ENCODE measurements around the gene PARP15.
"Not testable (repeated sequence)": the region's sequence is repeated elsewhere in the genome, so short reads cannot be mapped to it uniquely, and the experiment has no call there.

PARP15 gene

DNA sequence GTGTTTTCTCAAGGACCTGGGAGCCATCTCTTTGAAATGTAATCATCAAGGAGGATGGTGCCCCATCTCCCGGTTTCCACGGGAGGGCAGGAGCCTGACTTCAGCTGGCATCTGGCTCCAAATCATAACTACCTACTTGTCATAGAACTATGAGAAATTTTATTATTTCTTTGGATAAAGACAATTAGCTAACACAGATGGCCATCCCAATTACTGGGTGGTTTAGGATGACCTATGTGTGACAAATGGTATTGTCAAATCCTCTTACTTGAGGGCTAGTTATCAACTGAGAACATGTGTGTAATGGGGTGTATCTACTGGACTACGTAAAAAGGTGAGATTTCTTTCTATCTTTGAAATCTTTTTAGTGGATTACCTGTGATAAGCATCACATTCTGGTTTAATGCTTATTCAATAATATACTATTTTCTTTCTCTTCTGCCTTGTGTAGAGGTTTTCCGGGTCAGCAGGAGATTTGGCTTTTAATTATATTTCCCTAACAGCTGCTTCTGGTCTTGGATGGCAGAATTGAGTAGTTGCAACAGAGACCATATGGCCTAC, 87.9 kb downstream of the PARP15 start:
- no peak for DNase-seq (ENCODE audit: low read depth in 2 of 2)

DNA sequence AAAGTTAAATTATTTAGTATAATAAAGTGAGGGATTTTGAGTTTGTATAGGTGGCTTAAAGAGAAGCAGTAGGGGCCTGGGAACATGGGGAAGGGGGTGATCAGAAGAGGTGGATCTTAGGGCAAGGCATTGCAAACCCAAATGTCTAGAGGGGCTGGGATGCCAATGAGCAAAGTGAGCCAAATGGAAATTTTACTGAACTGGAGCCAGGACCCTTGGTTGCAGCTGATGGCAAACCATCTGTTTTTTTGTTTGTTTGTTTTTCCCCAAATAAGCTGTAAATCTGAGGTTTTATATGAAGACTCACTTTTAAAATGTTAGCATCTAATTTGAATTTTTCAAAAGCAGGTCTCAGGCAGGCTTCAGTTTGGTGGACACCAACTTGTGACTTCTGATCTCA, 88.4 kb downstream of the PARP15 start:
- no peak for DNase-seq (ENCODE audit: low read depth in 2 of 2)

DNA sequence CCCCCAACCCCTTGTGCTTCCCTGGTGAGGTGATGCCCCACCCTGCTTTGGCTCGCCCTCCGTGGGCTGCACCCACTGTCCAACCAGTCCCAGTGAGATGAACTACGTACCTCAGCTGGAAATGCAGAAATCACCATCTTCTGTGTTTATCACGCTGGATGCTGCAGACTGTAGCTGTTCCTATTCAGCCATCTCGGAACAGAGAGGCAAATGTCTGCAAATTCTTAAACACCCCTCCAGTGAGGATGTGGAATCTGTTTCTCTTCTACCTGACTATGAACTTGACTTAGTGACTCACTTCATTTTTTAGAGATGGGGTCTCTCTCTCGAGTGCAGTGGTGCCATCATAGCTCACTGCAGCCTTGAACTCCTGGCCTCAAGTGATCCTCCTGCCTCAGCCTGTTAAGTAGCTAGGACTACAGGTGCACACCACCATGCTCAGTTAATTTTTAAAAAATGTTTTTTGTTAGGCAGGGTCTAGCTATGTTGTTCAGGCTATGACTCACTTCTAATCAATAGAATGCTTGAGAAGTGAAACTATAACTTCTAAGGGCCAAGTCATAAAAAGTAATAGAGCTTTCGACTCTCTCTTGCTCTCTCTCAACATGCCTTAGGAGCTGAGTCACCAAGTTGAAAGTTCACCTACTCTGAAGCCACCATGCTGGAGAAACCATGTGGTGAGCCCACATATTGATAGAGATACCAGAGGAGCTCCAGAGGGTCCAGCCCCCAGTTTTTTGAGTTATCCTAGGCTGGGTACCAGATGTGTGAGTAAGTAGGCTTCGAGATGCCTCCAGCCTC, 91.7 kb downstream of the PARP15 start:
- DNase-seq (ENCODE audit: low read depth in 2 of 2), result peak in 1 of 2 donors; percentile 49

DNA sequence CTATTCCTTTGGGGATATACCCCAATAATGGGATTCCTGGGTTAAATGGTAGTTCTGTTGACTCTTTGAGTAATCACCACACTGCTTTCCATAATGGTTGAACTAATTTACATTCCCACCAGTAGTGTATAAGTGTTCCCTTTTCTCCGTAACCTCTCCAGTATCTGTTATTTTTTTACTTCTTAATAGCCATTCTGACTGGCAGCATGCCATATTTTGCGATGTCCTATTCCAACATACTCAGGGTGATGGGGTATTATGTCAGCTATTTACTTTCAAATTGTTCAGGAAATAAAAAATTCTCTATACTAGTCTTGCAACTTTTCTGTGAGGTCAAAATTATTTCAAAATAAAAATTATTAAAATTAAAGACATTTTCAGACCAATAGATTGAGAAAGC, 94.1 kb downstream of the PARP15 start:
- no peak for DNase-seq (ENCODE audit: low read depth in 2 of 2)

DNA sequence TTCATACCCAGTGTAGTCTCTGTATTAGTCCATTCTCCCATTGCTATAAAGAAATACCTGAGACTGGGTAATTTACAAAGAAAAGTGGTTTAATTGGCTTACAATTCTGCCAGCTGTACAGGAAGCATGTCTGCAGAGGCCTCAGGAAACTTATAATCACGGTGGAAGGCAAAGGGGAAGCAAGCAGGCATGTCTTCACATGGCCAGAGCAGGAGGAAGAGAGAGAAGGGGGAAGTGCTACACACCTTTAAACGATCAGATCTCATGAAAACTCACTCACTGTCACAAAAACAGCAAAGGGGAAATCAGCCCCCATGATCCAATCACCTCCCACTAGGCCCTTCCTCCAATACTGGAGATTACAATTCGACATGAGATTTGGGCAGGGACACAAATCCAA, 96.9 kb downstream of the PARP15 start:
- no peak for DNase-seq (ENCODE audit: low read depth in 2 of 2)

DNA sequence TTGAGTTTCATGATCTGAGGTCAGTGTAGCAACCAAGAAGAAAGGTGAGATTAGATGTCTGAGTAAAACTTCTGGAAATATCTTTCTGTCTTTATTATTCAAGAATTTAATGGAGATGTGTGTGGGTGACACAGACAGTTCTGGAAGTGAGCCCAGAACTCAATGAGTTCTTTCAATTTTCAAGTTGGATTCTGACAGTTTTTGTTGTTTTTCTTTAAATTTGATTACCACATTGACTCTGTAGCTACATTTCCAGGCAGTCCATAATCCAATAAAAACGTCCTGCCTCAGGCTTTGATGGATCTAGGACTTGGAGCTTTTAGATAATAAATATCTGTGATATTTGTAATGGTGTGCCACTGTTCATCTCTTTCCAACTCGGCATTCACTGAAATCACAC, 99.3 kb downstream of the PARP15 start:
- no peak for DNase-seq (ENCODE audit: low read depth in 2 of 2)

DNA sequence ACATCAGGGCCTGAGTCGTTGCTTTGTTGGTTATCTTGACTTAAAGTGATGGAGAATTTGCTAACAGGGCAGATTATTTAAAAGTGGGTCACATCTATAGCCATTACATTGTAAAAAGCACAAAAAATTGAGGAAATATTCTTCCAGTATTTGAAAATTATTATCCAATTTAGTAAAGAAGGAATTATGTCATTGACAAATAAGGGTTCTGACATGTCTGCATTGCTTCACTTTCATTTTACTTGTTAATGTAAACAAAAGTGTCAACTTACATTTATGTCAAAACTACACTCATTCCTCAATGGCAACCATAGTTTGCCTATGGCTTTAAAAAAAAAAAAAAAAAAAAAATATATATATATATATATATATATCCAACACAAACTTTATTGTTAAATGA, 99.8 kb downstream of the PARP15 start:
- no peak for DNase-seq (ENCODE audit: low read depth in 2 of 2)

DNA sequence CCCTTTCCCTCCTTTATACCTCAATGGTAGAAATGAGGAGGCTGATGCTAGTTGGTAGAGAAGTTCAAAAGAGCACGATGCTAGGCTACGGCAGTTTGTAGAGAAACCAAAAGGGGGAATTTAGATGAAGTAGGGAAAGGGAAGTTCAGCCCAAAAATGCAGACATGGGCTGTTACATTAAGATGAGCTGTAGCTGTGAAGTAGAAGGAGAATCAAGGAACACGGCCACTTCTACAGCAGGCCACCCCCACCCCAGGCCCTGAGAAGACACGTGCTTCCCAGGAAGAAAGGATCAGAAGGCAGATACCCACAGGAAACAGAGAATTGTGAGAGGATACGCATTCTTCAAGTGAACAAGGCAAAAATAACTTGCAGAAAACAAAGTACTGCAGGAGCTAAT, 101.1 kb downstream of the PARP15 start:
- DNase-seq (ENCODE audit: low read depth in 2 of 2), result no peak

DNA sequence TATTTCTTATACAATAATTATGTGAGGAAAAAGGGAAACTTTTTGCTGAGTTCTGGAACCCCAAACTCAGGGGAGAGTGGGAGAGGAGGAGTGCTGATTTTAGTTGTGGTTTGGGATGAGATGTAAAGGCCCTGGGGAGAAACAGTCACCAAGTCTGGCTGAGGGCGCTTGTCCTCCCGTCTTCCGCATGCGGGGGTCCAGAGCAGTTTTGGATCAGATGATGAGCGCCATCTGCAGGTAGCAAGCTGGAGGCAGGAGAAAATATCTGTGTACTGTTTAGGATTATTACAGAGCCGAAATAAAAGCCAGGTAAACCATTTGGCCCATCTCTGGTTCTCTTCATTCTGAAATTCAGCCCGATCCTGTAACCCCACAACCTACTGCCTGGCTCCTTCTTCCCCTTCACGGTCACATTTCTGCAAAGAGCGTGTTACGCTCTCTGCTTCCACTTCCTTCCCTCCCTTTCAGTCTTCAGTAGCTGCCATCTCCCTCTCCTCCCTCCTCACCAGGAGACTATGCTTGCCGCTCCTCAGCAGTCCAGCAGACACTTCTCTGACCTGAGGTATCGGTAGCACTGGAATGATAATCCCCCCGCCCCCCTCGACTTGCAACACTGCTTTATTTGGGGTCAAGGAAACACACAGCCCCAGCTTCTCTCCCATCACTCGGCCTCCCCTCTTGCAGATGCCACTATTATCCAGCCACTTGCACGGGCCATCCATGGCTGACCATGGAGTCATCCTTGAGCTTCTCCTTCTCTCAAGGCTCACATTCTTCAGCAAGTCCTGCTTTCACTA, 101.8 kb downstream of the PARP15 start:
- DNase-seq (ENCODE audit: low read depth in 2 of 2), result peak; percentile 71 to 79

DNA sequence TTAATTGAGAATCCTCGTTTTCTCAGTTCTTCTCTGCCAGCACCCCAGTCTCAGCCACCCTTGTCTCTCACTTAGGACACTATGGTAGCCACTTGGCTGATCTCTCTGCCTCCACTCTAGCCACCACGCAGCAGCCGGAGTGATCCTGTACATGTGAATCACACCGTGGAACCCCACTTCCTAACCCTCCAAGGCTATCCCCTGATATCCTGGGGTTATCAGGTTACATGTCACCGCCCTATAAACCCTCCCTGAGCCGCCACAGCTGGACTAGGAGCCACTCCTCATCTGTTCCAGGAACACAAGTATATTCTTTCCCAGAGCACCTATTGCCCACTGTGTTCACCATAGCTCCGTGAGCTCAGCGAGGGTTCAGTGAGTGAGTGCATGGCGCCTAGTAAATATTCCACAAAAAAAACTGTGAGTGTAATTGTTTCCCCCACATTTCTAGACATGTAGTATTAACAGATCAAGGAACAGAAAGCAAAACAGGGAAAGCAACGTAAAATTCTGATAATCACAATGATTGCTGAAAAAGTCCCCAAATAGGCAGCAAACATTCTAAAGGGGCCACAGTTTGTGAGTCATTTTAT, 102.5 kb downstream of the PARP15 start:
- no peak for DNase-seq (ENCODE audit: low read depth in 2 of 2)

DNA sequence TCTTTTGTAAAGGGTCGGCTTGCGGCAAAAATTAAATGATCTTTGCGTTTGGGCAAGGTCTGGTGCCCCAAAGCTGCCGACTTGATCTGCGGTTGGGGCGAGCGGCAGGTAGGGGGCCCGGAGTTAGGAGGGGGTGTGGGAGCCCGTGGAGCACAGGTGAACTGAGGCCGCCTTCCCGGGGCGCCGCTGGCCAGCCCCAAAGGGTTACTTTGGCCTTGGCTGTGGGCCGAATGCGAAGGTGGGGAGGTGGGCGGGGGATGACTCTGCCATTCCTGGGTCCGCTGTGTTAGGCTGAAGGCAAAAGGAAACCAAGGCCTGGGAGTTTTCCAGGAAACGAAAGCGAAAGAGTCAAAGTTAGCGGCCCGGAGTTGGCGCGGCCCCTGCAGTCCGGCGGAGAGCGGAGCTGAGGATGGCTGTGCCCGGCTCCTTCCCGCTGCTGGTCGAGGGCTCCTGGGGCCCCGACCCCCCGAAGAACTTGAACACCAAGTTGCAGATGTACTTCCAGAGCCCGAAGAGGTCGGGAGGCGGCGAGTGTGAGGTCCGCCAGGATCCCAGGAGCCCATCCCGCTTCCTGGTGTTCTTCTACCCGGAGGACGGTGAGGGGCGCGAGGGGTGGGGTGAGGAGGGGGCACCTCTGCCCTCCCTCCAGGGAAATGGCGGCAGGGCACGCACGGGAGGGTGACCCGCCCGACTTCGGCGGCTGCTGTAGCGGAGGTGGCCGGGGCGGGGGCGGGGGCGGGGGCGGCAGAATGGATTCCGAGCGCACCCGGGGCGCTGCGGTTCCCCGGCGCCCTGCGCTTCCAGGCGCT, 103.2 kb downstream of the PARP15 start, which contains the start of gene PARP14:
Gene PARP14, plus strand, starts transcription at position 365 of the 809 bp plus-strand sequence. Its CDS starts 45 bp downstream, at position 410.
- DNase-seq (ENCODE audit: low read depth in 2 of 2), result peak; percentile 39 to 56

DNA sequence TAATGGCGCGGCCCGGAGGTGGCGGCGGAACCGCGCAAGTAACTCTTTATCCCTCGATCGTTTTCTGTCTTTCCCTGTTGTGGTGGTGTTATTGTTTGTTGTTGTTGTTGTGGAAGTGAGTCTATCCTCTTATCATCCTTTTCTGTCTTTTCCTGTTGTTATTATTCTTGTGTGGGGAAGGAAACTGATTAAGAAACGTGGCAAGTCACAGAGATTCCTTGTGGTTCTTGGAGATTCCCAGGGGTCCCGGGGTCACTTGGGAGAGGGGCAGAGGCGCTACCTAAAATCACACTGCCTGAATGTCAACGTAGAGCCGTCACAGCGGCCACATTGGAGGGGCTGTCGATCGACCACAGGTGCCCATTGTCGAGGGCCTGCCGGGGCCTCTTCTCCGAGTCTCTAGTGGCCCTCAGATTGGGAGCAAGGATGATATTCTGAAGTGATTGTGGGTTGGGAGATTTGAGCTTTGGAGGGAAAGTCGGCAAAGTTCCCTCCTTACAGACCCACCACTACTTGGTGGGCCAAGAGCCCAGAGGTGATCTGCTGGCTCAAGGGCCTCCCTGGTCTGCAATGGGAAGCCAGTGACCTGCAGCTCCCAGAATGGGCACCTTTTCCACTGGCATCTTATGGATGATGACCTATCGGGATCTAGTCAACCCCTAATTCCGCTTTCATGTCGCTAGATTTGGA, 104.0 kb downstream of the PARP15 start:
- DNase-seq (ENCODE audit: low read depth in 2 of 2), result no peak

DNA sequence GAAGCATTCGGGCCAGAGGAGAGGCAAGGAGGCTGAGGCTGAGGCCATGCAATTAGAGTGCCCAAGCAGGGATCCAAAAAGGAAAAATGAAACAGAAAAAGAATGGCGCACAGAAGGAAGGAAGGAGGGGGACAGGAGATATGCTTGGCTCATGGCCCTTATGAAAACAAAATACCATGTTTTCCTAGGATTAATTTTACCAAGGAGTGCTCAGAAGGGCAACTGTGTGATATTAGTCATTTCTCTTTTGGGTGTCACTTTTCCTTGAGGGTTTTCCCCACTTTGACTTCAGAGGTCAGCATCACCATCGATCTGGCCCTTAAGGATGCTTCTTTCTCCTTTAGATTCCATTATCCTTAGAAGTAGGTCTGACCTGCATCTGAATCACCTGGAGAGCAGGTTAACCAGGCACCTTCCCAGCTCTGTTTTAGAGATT, 104.5 kb downstream of the PARP15 start:
- no peak for DNase-seq (ENCODE audit: low read depth in 2 of 2)

DNA sequence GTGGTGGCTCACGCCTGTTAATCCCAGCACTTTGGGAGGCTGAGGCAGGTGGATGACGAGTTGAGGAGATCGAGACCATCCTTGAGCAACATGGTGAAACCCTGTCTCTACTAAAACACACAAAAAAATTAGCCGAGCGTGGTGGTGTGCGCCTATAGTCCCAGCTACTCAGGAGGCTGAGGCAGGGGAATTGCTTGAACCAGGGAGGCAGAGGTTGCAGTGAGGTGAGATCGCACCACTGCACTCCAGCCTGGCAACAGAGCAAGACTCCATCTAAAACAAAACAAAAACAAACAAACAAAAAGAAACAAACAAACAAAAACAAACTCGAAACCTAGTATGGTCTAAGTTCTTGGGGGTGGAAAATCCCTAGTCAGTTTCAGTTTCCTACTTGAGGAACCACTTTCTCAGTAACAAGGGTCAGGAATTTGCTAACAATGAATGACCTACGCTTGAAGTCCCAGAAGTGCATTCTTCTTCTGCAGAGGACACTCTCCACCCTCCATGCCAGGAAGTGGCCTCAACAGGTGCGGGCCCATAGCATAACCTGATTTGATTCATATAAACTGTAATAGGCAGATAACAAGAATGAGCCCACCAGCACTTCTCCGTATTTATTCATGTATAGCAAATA, 105.4 kb downstream of the PARP15 start:
- DNase-seq (ENCODE audit: low read depth in 2 of 2), result not testable (repeated sequence)

DNA sequence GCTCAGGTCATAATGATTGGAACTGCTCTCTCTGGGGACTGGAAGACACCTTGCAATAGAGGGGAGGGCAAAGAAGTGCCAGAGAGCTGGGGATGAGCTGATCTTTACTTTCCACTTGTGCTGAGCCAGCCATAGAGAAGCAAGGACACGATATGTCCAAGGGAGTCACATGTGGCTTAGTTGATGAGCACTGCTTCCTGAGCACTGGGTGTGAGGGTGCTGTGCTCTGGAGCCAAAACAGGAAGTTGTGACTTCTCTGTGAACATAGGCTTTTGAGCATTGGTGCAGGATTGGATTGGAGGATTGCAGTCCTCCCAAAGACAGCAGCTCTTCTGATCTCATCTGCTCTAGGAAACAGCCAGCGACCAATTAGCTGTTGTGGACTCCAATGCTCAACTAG, 109.8 kb downstream of the PARP15 start:
- no peak for DNase-seq (ENCODE audit: low read depth in 2 of 2)

All from stimulated activated CD4-positive, alpha-beta T cell treated with anti-CD3 and anti-CD28 coated beads, Interleukin-4, amount 100 ng/mL, for 48 hours (primary cell).